ENCODE measurements around the gene SDCBP2. TPM values are rescaled to one million over a fixed set of nuclear protein-coding genes. Genes with fewer than 3 reads are reported as not detected.
A peak's percentile ranks its signal among the peaks of the same experiment; 100 is the strongest.

SDCBP2 gene
- total and polyA plus RNA-seq, 2 of the 8 experiments (the other 6 are each of a cell fraction or from before 2014, with no cell fraction given) = 4.2 to 6.7 TPM

DNA sequence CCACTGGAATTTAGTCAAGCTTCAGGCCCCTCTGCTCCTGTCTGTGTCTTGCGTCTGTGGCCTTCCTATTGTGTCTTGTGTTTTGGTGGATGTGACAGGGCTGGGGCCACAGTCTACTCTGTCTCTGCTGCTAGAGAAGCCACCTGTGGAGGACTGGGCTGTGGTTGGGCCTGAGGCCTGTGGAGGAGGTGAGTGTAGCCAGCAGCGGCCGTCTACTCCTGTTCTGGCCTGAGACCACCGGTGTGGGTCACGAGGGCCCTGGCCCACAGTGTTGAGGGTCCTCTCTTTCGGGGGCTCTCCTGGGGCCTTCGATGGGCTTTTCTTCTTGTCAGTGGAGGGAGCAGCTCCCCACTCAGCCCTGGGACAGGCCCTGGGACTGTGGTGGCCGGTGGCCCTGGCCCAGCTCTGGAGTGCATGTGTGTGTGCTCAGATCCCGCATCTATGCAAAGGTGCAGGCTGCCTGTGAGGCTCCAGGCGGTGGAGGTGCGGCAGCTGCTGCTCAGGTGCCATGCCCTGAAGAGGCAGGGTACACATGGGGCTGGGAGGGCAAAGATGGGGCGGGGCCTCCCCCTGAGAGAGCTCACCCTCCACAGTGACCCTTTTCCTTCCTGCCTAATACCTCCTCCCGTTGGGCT lies 20.8 kb downstream of the SDCBP2 start:
- Histone ChIP-seq H2BK12ac (ENCODE audit: low read depth, low read length) (no peak overlapping the region), H4K20me1 (replicated peaks in 1 of 2; ENCODE audit: control insufficient read depth in 1 of 2, insufficient read depth in 2 of 2, low read length in 2 of 2) (no peaks in the 10 kb centered on the region), H2BK20ac (ENCODE audit: low read length) (no peak overlapping the region), H3K9me3 (ENCODE audit: insufficient read depth in 2 of 2, low read depth in 1 of 2, low read length in 1 of 2) (no peaks in the 10 kb centered on the region), H3K27ac (ENCODE audit: low read depth, low read length) (no peak overlapping the region), H3K4ac (replicated peaks; ENCODE audit: insufficient read length, low read depth, low read length) (no peak overlapping the region), H3K36me3 (ENCODE audit: control insufficient read depth in 2 of 4, insufficient read depth in 4 of 4, low read length in 3 of 4) (no peaks in the 10 kb centered on the region; a peak in 1 of 8 replicates), H3K18ac (ENCODE audit: extremely low read depth, low read length) (no peak overlapping the region), H2AK5ac (ENCODE audit: low read depth, low read length) (0 out of 2 replicates have a peak overlapping the region, but pooled peaks have one; percentile 13), H4K5ac (ENCODE audit: insufficient read length, low read depth, low read length) (no peak overlapping the region), H3K23ac (ENCODE audit: insufficient read length) (no peak overlapping the region), H2BK15ac (ENCODE audit: low read length) (no peak overlapping the region), H4K8ac (ENCODE audit: extremely low read depth, insufficient read depth, low read length) (no peak overlapping the region; the same call in 1 of the 2 replicates), H2AFZ (ENCODE audit: low read length) (no peak overlapping the region), H3K27me3 (replicated peaks in 1 of 4; ENCODE audit: control insufficient read depth in 3 of 4, extremely low read depth in 1 of 4, insufficient read depth in 3 of 4, low read length in 3 of 4) (peaks cover 0 to 10% (median 9%) of the 10 kb centered on the region in 4 experiments; a peak in 5 of 7 replicates), H3K23me2 (ENCODE audit: low read depth, low read length) (peaks cover 1% of the 10 kb centered on the region; the same call in 1 of the 2 replicates), H3K79me1 (ENCODE audit: low read depth, low read length) (no peaks in the 10 kb centered on the region), H3K14ac (ENCODE audit: insufficient read length) (no peak overlapping the region), H3K79me2 (ENCODE audit: control insufficient read depth in 1 of 2, insufficient read depth in 2 of 2, low read length in 2 of 2) (no peaks in the 10 kb centered on the region), H3K9ac (replicated peaks in 1 of 4; ENCODE audit: extremely low read depth in 1 of 4, low read depth in 3 of 4, low read length in 3 of 4) (no peak overlapping the region), H2BK5ac (ENCODE audit: low read depth, low read length) (no peak overlapping the region), H3K56ac (replicated peaks; ENCODE audit: insufficient read length, low read depth, low read length) (no peak overlapping the region), H4K91ac (replicated peaks; ENCODE audit: insufficient read length, low read length) (no peak overlapping the region), H3K4me2 (ENCODE audit: insufficient read depth in 1 of 2, low read depth in 2 of 2, low read length in 2 of 2) (no peak overlapping the region), H3K4me3 (ENCODE audit: extremely low read depth in 1 of 4, insufficient read depth in 2 of 4, low read depth in 3 of 4, low read length in 4 of 4) (no peak overlapping the region), H3K4me1 (replicated peaks in 1 of 4; ENCODE audit: control insufficient read depth in 3 of 4, insufficient read depth in 4 of 4, low read length in 3 of 4) (peaks cover 0 to 2% (median 0%) of the 10 kb centered on the region in 4 experiments; a peak in 4 of 7 replicates), H2BK120ac (replicated peaks; ENCODE audit: low read depth, low read length) (no peak overlapping the region)
- ChIA-PET POLR2A (ENCODE audit: partially characterized antibody) (interaction anchor here (0.6 to 2.6 kb wide), 4 partner anchors 14 to 82 kb away, joined by 3 to 6 read pairs (median 3); no protein-coding TSS in a partner anchor), CTCF (ENCODE audit: partially characterized antibody) (interaction anchor here (0.7 to 2.1 kb wide), 10 partner anchors 8 to 140 kb away, joined by 3 to 6 read pairs (median 3); no protein-coding TSS in a partner anchor)
- FAIRE-seq = no peak
- TF ChIP-seq MAFK (IDR thresholded peaks at IDR 0.05; ENCODE audit: low read depth, low read length) (no peak), ZNF274 (IDR thresholded peaks at IDR 0.05; ENCODE audit: borderline replicate concordance, extremely low read depth, low read length) (no peak), SP2 (IDR thresholded peaks at IDR 0.05; ENCODE audit: low read length) (no peak), TCF12 (IDR thresholded peaks at IDR 0.05; ENCODE audit: low read depth, low read length) (no peak), CBX5 (IDR thresholded peaks at IDR 0.05; ENCODE audit: low read depth, low read length) (no peak), NANOG (IDR thresholded peaks at IDR 0.05; ENCODE audit: insufficient read depth, low read depth, low read length, poor library complexity, severe bottlenecking) (no peak), POU5F1 (IDR thresholded peaks at IDR 0.05; ENCODE audit: low read depth, low read length) (no peak), SP4 (IDR thresholded peaks at IDR 0.05; ENCODE audit: low read length) (no peak)
- TF ChIP-seq, protein P1, sequence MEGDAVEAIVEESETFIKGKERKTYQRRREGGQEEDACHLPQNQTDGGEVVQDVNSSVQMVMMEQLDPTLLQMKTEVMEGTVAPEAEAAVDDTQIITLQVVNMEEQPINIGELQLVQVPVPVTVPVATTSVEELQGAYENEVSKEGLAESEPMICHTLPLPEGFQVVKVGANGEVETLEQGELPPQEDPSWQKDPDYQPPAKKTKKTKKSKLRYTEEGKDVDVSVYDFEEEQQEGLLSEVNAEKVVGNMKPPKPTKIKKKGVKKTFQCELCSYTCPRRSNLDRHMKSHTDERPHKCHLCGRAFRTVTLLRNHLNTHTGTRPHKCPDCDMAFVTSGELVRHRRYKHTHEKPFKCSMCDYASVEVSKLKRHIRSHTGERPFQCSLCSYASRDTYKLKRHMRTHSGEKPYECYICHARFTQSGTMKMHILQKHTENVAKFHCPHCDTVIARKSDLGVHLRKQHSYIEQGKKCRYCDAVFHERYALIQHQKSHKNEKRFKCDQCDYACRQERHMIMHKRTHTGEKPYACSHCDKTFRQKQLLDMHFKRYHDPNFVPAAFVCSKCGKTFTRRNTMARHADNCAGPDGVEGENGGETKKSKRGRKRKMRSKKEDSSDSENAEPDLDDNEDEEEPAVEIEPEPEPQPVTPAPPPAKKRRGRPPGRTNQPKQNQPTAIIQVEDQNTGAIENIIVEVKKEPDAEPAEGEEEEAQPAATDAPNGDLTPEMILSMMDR (IDR thresholded peaks at IDR 0.05; ENCODE audit: control extremely low read depth in 1 of 3, insufficient read depth in 1 of 3, low read depth in 1 of 3, low read length in 3 of 3) = no peak
- 86% methylated on average over 13 of the region's 13 CpGs; no CpG with 5 or more reads in 1 of the 2 experiments for WGBS, 2 experiments (ENCODE audit: extremely low coverage in 1 of 2, insufficient coverage in 1 of 2, insufficient read length in 1 of 2, insufficient replicate concordance in 2 of 2, low coverage in 1 of 2, low lambda C conversion rate in 2 of 2, missing lambda C conversion rate in 1 of 2)
- DNase-seq (ENCODE audit: low read depth in 1 of 2, low spot score in 2 of 2) = no peak

Data from H1 (cell line).